Activated naive CD8-positive, alpha-beta T cell treated with anti-CD3 and anti-CD28 coated beads, Interleukin-2, amount 10 ng/mL, durations not matched to agents 7 days and 5 days (primary cell): Measurements from ENCODE around the gene SSBP4. TPM values are rescaled to one million over a fixed set of nuclear protein-coding genes. Genes with fewer than 3 reads are reported as not detected.
A peak's percentile ranks its signal among the peaks of the same experiment; 100 is the strongest.

ENCODE experiments used
- ATAC-seq: fragments of 150-1000 bp; cut with Tn5 transposase; one replicate; pipeline ENCODE4 v1.10.0; 2021; ENCODE audit warnings: low read depth, moderate library complexity
- POLR2A ChIA-PET: fragments of 350-600 bp; sonication (Branson Sonifier 250); formaldehyde crosslinking; loops from one replicate; lab custom pipeline; 2021; ENCODE audit warnings: antibody characterized with exemption; lab: Charles Lee
- DNase-seq: peaks from one replicate; pipeline ENCODE4 v3.0.0; 2021
- H3K27ac Mint-ChIP-seq: one replicate; pipeline ENCODE4 v1.8.0; 2022; ENCODE audit warnings: mild to moderate bottlenecking, mixed read lengths
- H3K27me3 Mint-ChIP-seq: one replicate; pipeline ENCODE4 v1.8.0; 2022; ENCODE audit warnings: mild to moderate bottlenecking, moderate library complexity, mixed read lengths
- H3K36me3 Mint-ChIP-seq: one replicate; pipeline ENCODE4 v1.8.0; 2021; ENCODE audit warnings: mild to moderate bottlenecking, mixed read lengths
- H3K4me1 Mint-ChIP-seq: one replicate; pipeline ENCODE4 v1.8.0; 2021; ENCODE audit warnings: mixed read lengths
- H3K4me3 Mint-ChIP-seq: one replicate; pipeline ENCODE4 v1.8.0; 2022; ENCODE audit warnings: mild to moderate bottlenecking, moderate library complexity, mixed read lengths
- H3K9me3 Mint-ChIP-seq: one replicate; pipeline ENCODE4 v1.8.0; 2021; ENCODE audit warnings: mixed read lengths
- total RNA-seq, 2 experiments: library from RNA; stranded (reverse); gene quantifications; one replicate each; pipeline ENCODE4 v1.2.3, GENCODE V29; 2021

SSBP4 gene
- total RNA-seq, 2 experiments from 2014 or later = 152 to 158 TPM

DNA sequence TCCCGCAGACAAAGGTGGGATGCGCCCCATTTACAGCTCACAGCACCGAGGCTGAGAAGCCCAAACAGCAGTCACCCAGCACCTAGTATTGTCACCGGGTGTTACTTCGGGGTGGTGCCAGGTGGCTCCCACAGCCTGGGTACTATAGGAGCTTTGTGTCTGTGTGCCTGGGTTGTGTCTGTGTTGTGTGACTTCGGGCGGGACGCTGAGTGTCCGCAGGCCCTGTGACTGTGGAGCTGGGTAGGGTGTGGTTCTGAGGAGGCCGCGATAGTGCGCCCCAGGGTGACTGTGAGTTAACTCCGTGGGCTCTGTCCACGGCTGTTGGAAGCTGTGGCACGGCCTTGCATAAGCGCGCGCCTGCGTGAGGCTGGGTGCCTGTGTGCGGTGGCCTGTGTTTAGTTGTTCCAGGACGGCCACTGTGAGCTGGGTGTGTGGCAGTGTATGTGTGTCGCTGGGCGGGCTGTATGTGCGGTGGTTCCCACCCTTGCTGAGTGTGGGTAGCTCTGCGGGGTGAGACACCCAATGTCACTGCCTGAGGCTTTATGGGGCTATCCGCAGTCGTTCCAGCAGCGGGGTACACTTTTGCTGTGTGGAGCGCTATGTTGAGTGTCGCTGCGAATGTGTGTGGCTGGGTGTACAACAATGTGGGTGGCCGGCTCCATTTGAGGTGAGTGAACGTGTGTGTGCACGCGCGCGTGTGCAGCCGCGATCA is 559 bp upstream of the SSBP4 start:
- Mint-ChIP-seq H3K4me3 (peak overlapping the region; percentile 80), H3K36me3 (peaks cover 11% of the 10 kb centered on the region), H3K27ac (peak overlapping the region; percentile 93), H3K27me3 (no peaks in the 10 kb centered on the region), H3K4me1 (peaks cover 68% of the 10 kb centered on the region), H3K9me3 (no peaks in the 10 kb centered on the region)
- DNase-seq = no peak
- peak; percentile 14 for ATAC-seq
- POLR2A ChIA-PET = interaction anchor here (0.6 to 7.7 kb wide), 16 partner anchors 10 to 437 kb away, joined by 3 to 103 read pairs (median 4); partner anchors contain the start of genes JUND, KXD1, LRRC25 and LSM4

GRCh38 chr19:18419699-18420460 is 682 bp downstream of the SSBP4 start:
- Mint-ChIP-seq H3K4me3 (peak overlapping the region; percentile 99), H3K4me1 (peaks cover 63% of the 10 kb centered on the region), H3K36me3 (peaks cover 11% of the 10 kb centered on the region), H3K27me3 (no peaks in the 10 kb centered on the region), H3K9me3 (no peaks in the 10 kb centered on the region), H3K27ac (peak overlapping the region; percentile 90)
- POLR2A ChIA-PET = interaction anchor here (0.8 to 7.7 kb wide), 16 partner anchors 9 to 499 kb away, joined by 3 to 103 read pairs (median 4); partner anchors contain the start of genes COPE, DDX49, JUND and KXD1
- ATAC-seq = peak; percentile 20
- DNase-seq = peak; percentile 68

DNA sequence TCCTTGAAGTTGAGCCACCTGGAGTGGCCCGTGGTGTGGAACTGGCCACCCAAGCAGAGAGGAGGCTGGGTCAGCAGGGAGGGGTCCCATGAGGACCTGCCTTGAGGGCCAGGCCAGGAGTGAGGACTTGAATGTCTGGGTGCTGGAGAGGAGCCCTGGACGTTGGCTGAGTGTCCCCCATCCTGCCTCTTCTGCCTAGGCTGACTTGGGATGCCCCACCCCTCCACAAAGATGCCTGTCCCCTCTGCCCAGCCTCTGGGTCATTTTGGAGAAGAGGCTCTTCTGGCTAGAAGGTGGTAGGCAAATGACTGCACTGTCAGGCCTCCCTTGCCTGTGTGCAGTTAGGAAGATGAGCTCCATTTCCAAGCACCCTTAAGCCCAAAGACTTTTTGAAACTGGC is 1.7 kb downstream of the SSBP4 start:
- H3K9me3 Mint-ChIP-seq = no peaks in the 10 kb centered on the region
- POLR2A ChIA-PET = interaction anchor here (1.0 to 2.7 kb wide), 5 partner anchors 8 to 498 kb away, joined by 3 to 15 read pairs (median 5); partner anchors contain the start of genes COPE, DDX49, JUND and KXD1
- peaks cover 60% of the 10 kb centered on the region for H3K4me1 Mint-ChIP-seq
- peaks cover 14% of the 10 kb centered on the region for H3K36me3 Mint-ChIP-seq
- peak overlapping the region; percentile 99 for H3K4me3 Mint-ChIP-seq
- peak overlapping the region; percentile 90 for H3K27ac Mint-ChIP-seq
- no peaks in the 10 kb centered on the region for H3K27me3 Mint-ChIP-seq
- DNase-seq (no peak), ATAC-seq (no peak)

DNA sequence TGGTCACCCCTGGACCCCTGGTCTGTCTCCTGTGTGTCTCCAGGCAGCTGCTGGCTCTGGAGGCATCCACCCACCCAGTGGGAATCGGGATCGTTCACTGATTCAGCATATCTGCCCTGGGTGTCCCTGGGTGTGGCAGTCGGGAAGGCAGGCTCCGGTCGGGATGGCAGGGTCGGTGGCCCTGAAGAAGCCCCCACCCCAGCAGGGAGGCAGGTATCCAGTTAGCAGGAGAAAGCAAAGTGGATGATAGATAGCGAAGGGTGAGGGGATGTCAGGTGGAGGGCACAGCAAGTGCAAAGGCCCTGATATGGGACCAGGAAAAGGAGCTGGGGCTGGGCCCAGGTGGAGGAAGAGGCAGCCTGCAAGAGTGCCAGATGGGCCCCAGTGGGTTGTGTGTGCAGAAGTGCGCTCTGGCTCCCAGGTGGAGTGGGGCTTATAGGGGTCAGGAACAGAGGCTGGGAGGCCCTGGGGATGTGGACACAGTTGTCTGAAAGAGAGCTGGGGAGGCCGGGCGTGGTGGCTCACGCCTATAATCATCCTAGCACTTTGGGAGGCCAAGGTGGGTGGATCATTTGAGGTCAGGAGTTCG is 2.3 kb downstream of the SSBP4 start:
- Mint-ChIP-seq H3K27me3 (no peaks in the 10 kb centered on the region), H3K4me3 (peak overlapping the region; percentile 99), H3K27ac (peak overlapping the region; percentile 90), H3K9me3 (no peaks in the 10 kb centered on the region), H3K4me1 (peaks cover 58% of the 10 kb centered on the region), H3K36me3 (peaks cover 14% of the 10 kb centered on the region)
- POLR2A ChIA-PET = interaction anchor here (1.3 to 2.7 kb wide), 3 partner anchors 8 to 498 kb away, joined by 5 to 15 read pairs (median 8); partner anchors contain the start of genes COPE, DDX49 and JUND
- ATAC-seq = no peak
- DNase-seq = no peak

GRCh38 chr19:18422530-18423191 is 3.5 kb downstream of the SSBP4 start:
- POLR2A ChIA-PET = interaction anchor here (2.7 kb wide), 1 partner anchor 142 kb away, joined by 15 read pairs; the partner anchor contains the start of gene JUND
- Mint-ChIP-seq H3K27me3 (no peaks in the 10 kb centered on the region), H3K4me1 (peaks cover 51% of the 10 kb centered on the region), H3K27ac (peak overlapping the region; percentile 78), H3K9me3 (no peaks in the 10 kb centered on the region), H3K36me3 (peaks cover 14% of the 10 kb centered on the region), H3K4me3 (peak overlapping the region; percentile 99)
- DNase-seq (peak; percentile 52), ATAC-seq (no peak)

DNA sequence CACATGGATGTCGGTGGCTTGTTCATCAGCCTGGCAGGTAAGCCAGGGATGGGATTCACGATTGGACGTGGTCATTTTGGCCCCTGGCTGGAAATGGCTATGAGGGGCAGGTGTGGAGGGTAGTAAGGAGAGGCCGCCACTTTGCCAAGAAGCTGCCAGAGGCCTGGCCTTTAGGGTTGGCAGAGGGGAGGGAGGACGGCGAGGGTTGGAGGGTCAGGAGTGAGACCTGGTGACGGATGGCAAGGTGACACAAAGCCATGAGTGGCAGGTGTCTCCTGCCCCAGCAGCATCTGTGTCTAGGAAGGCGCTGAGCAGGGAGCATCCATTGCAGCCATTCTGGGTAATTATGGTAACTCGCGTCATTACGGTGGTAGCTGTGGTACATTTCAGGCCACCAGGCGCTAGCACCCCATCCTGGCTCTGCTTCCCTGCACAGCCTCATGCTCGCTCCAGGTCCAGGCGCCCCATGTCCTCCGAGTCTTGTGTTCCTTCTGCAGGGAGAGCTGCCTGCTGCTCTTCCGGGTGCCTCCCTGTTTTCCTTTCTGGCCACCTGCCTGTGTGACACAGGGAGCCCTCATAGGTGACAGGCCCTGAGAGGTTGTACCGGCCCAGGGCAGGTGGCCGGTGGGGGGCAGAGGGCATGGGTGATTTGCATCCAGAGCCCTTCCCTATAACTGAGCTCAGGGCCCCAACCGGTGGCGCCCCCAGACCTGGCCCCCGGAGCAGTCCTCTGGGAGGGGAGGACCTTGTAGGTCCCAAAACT is 4.2 kb downstream of the SSBP4 start:
- Mint-ChIP-seq H3K4me1 (peaks cover 46% of the 10 kb centered on the region), H3K9me3 (no peaks in the 10 kb centered on the region), H3K27ac (peak overlapping the region; percentile 78), H3K27me3 (no peaks in the 10 kb centered on the region), H3K4me3 (peak overlapping the region; percentile 99), H3K36me3 (peaks cover 14% of the 10 kb centered on the region)
- peak; percentile 26 for DNase-seq
- ATAC-seq = no peak
- POLR2A ChIA-PET = interaction anchor here (0.9 to 2.7 kb wide), 3 partner anchors 12 to 143 kb away, joined by 3 to 15 read pairs (median 4); partner anchors contain the start of gene JUND

DNA sequence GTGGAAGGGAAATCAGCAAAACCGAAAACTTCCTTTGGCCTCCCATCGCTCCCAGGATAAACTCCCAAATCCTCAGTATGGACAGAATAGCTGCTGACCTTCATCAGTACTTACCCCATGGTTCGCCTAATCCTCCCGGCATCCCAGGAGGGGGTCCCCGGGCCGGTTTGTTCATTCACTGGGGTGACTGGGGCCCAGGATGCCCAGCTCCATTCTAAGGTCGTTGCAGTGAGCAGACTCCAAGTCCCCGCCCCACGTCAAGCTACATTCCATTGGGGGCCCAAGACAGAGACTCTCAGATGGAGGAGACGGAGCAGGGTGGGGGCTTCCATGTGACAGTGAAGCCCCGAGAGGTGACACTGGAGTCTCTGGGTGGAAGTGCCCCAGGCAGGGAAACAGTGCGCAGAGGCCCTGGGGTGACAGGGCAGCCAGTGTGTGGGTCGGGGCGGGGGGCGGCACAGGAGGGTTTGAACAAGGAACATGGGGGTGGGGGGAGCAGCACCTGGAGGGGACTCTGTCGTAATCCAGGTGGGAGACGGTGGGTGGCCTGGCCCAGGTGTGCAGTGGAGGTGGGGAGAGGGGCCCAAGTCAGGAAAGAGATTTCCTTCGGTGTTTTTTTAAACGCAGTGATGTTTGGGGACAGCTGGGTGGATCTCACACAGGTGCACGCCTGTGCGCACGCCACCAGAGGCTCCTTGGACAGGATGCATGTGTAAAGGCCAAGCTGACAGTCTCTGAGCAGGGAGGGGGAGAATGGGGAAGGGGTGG is 5.1 kb downstream of the SSBP4 start:
- Mint-ChIP-seq H3K4me3 (no peak overlapping the region), H3K27me3 (no peaks in the 10 kb centered on the region), H3K4me1 (peaks cover 40% of the 10 kb centered on the region), H3K36me3 (peaks cover 14% of the 10 kb centered on the region), H3K27ac (no peak overlapping the region), H3K9me3 (no peaks in the 10 kb centered on the region)
- DNase-seq (peak; percentile 28), ATAC-seq (no peak)
- POLR2A ChIA-PET = interaction anchor here (0.9 to 1.0 kb wide), 2 partner anchors 11 to 144 kb away, joined by 3 to 4 read pairs; no protein-coding TSS in a partner anchor

DNA sequence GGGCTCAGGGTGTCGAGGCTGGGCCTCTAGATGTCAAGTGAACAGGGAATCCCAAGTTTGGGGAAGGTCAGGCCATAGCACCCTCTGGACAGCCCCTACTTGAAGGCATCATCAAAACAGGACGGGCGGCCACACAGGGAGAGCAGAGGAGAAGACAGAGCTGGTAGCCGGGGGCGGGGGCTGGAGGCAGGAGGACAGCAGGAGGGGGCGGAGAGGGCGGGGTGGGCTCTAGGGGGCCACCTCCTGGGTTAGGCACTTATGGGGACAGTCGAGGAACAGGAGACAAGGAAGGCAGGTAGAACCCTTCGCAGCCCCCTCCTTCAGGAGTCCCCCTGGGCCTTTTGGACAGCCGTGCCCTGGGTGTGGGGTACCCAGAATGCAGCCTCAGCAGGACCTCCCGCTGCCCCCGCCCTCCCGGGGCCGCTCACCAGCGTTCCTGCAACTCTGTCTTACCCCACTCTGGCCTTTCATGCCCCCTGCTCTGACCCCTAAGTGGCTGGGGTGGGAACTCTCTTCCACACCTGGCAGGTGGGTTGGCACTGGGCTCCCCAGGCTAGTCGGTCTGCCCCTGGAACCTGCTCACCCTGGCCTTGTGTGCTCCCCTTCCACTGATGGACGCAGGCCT is 5.8 kb downstream of the SSBP4 start:
- DNase-seq = peak; percentile 33
- Mint-ChIP-seq H3K9me3 (no peaks in the 10 kb centered on the region), H3K4me1 (peaks cover 42% of the 10 kb centered on the region), H3K4me3 (no peak overlapping the region), H3K27me3 (no peaks in the 10 kb centered on the region), H3K27ac (peak overlapping the region; percentile 38), H3K36me3 (peaks cover 14% of the 10 kb centered on the region)
- POLR2A ChIA-PET = interaction anchor here (0.7 to 1.2 kb wide), 2 partner anchors 12 to 143 kb away, joined by 3 to 4 read pairs; partner anchors contain the start of gene JUND
- ATAC-seq = no peak

DNA sequence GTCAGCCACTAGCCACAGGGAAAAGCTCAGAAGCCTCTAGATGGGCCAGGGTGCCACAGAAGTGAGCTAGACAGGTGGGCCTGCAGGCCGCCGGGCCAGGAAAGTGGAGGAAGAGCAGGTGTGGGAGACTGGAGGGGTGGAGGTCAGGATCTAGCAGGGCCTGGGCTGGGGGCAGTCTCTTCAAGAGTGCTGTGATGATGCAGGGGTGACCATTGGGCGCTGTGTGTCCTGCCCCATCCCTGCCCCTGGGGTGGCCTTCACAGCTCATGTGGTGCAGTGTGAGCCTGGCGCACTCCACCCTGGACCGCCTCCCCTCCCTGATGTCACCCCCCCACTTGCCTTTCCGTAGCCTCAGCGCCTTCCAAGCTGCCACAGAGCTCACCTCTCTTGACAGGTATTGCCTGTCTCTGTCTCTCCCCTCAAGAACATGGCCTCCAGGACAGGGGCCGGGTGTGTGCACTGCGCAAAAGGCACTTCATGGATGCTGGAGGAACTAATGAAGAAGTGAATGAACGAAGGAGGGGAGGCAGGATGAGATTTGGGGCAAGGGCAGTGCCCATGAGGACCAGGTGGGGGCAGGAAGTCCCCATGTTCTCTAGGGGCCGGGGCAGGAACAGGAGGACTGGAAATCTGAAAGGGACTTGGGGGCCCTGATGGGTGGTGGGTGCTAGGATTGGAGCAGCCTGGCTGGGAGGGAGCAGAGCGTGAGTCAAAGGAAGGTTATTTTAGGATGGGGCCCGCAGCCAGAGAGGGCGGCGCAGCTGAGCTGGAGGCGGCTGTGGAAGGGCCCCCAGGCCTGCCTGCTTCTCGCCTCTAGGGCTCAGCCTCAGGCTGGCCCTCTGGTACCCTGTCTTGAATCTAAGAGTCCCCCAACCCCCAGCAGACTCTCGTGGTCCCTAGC is 6.6 kb downstream of the SSBP4 start:
- POLR2A ChIA-PET = interaction anchor here (0.7 to 1.2 kb wide), 3 partner anchors 11 to 144 kb away, joined by 3 to 4 read pairs (median 3); partner anchors contain the start of gene JUND
- Mint-ChIP-seq H3K27me3 (no peaks in the 10 kb centered on the region), H3K4me3 (no peak overlapping the region), H3K27ac (peak overlapping the region; percentile 72), H3K36me3 (peaks cover 11% of the 10 kb centered on the region), H3K9me3 (no peaks in the 10 kb centered on the region), H3K4me1 (peaks cover 39% of the 10 kb centered on the region)
- ATAC-seq (no peak), DNase-seq (no peak)

- Mint-ChIP-seq H3K4me3 (no peak overlapping the region), H3K9me3 (no peaks in the 10 kb centered on the region), H3K27me3 (no peaks in the 10 kb centered on the region), H3K36me3 (peaks cover 11% of the 10 kb centered on the region), H3K27ac (no peak overlapping the region), H3K4me1 (peaks cover 34% of the 10 kb centered on the region)
- POLR2A ChIA-PET = interaction anchor here (1.1 to 1.2 kb wide), 2 partner anchors 11 to 145 kb away, joined by 3 to 4 read pairs; partner anchors contain the start of gene JUND
- no peak for DNase-seq
- no peak for ATAC-seq
Measured at GRCh38 chr19:18426416-18426767, 7.2 kb downstream of the SSBP4 start.
